ENCODE measurements around the gene MYL12A.

The MYL12A gene

DNA sequence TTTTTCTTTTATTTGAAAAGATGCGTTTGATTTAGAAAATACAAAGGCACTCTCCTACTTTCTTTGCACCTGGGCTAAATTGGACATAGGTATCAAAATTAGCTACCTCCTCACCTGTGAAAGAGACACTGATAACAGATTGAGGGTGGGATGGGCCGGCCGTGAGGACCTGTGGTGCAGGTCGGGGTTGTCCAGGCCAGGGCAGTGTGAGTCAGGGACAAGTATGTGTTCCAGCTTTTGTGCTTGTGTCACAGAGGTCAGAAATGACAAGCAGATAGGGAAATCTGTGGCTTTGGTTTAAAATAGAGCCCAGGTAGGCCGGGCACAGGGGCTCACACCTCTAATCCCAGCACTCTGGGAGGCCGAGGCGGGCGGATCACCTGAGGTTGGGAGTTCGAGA is 36.9 kb downstream of the MYL12A start:
- no peak for DNase-seq

- no peak for DNase-seq
Observed at GRCh38 chr18:3286159-3286558, 38.6 kb downstream of the MYL12A start.

DNA sequence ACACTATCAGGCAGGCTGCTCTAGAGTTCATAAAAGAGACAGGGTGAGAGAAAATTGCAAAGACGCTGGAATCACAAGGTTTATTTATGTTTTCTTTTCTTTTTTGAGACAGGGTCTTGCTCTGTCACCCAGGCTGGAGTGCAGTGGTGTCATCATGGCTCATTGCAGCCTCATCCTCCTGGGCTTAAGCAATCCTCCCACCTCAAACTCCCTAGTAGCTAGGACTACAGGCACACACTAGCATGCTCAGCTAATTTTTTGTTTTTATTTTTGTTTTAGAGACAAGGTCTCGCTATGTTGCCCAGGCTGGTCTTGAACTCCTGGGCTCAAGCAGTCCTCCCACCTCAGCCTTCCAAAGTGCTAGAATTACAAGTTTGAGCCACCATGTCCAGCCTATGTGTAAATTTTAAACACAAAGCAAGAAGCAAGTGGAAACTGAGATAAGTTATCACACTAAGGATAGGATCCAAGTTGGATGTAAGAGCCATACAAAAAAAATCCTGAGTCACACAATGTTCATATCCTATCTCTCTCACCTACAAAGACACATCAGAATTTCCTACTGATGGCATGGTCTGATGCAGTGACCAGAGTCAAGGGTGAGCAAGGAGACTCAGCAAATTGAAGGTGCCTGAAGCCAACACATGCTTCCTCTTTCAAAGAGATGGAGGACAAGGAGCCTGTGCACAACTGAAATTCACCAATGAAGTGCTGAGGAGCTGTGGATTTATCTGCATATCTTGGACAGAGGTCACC is 45.8 kb downstream of the MYL12A start:
- DNase-seq, result no peak

DNA sequence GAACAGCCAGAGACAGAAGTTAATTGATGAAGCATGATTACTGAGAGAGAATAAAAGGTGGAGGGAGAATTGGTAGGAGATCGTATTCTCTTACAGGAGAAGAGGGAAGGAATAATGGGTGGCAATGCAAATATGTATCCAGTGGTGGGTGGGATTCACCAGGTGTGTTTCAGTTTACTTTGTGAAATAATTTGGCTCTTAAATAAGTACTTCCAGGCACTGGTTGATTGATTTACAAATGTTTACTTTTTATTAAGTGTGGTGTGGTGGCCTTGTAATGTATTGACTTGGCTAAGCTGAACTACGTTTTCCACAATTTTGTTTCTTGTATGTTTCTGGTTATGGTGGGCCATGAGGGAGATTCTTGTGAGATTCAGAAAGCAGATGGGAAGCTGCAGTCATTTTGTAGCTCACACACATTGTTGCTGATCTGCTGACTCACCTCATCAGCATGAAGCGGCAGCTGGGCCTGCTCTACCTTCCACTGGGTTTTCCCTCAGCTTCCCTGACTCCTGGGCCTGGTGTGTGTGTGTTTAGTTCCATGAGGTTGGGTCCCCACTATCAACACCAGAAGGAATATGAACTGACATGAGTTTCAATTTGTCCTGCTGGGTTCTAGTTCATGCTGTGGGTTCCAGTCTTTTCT is 47.0 kb downstream of the MYL12A start:
- DNase-seq, result peak in 2 of 3 experiments; percentile 28 to 73

DNA sequence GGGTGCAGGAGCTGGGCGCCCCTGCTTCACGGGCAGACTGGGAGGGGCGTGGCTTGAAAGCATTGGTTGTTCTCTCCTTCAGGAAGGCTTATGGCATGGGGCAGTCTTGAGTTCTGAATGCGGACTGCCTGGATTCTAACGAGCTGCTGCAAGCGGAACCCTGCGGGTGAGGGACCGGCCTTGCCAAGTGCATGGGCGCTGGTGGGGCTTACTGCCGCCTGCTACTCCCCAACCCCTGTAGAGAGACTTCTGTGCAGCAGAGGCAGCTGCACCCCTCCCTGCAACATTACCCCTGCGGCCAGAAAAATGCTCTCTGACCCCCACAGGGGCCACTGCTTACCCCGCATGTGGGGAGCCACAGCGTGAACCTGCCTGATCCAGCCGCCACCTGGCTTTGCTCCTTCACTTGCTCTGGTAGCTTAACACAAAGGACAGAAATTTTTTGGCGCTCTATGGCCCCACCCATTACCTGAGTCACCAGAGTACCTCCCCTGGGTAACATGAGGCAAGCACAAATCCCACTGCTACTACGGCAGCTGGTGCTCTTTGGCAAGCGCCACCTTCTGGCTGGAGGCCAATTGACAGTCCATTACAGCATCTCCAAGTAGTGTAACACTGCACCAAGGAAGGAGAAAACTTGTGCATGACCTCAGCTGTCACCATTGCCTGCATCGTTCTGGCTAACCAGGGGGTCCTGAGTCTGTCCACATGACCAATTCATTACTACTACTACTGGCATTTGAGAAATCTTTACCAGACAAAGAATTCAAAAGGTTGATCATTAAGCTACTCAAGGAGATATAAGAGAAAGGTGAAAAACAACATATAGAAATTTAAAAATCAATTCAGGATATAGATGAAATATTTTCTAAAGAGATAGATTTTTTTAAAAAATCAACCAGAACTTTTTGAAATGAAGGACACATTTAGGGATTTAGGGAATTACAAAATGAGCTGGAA is 49.7 kb downstream of the MYL12A start:
- peak in 1 of 3 experiments; percentile 58 for DNase-seq

GRCh38 chr18:3304832-3305231 is 57.2 kb downstream of the MYL12A start:
- no peak for DNase-seq

- no peak for DNase-seq
Observed at GRCh38 chr18:3305354-3305762, 57.8 kb downstream of the MYL12A start.

Measured in NCI-H1417 (cell line).